Endothelial cell of hepatic sinusoid (primary cell): ENCODE measurements around the gene BTC.
"Not testable (repeated sequence)": the region's sequence is repeated elsewhere in the genome, so short reads cannot be mapped to it uniquely, and the experiment has no call there.

Experiments used
- in situ Hi-C: cut with HindIII; loops from 2 replicates; pipeline ENCODE4 v1.10.0; 2017; ENCODE audit warnings: low sequenced_read_pairs

The BTC gene

GRCh38 chr4:74758551-74759145, 35.7 kb downstream of the BTC start:
- in situ Hi-C loops: no loop called here

GRCh38 chr4:74757136-74757535, 37.2 kb downstream of the BTC start:
- in situ Hi-C loops: no loop called here

DNA sequence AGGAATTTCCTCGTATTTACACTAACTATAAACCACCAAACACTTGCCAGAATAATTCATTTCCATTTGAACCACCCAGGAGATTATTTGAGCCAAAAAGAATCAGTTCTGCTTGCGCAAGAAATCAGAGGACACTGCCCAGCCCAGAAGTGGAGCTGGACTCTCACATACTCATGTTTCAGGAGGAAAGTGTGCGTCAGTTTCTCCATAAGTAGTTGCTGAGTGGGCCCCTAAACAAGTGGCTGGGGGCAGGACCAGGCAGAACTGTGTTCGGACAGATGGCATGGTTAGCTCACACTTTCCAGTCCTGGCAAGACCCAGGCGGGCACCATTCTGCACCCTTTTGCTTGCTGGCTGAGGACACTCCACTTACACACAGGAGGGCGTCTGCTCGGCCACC, 38.8 kb downstream of the BTC start:
- in situ Hi-C loops: no loop called here

DNA sequence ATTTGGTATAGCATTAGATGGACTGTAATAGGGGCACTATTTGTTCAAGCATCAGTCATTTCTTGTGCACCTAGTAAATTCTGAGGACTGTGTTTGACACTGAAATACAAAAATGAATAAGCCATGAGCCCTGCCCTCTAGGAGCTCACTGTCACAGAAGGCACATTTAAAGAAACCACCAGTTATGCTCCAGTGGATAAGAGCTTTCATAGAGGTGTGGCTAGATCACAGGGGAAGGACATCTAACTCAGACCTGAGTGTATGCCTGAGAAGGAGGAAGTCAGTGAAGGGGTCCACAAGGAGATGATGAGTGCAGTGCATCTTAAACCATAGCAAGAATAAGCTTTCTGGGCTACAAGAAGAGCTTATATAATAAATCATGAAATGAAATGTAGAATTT, 40.1 kb downstream of the BTC start:
- in situ Hi-C loops: no loop called here

DNA sequence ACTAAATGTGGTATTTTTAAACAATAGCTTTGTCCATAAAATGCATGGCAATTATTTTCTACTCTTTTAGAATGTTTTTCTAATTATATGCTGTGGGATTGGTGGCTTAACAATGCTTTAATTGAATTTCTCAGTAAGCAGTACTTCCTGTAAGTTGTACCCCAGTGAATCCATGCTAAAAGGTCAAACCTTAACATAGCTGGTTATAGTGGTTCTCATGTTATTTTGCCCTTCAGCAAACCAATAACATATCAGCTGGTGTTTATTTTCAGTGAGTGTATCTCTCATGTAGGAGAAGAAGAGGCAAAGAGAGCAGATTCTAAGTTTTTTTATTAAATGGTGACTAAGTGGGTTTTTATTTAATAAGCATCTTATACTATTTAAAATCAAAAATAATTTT, 41.5 kb downstream of the BTC start:
- in situ Hi-C loops: no loop called here

- in situ Hi-C loops: no loop called here
These were observed 42.5 kb downstream of the BTC start for GRCh38 chr4:74751856-74752255.

DNA sequence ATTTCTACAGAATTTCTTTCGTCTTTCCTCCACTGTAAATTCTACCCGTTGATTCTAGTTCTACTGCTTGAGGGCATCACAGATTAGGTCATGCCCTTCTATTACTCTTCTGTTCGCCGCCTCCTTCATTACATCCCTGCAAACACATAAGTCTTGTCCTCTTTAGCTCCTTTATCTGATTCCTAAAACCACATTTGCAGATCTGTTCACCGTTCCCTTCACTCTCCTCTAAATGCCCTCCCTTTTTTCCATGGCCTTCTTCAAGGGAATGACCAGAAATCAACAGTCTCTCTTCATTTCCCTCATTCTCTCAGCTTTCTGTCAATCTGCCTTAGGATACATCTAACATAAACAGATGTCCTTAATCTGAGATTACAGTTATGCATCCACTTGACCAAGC, 43.1 kb downstream of the BTC start:
- in situ Hi-C loops: no loop called here

DNA sequence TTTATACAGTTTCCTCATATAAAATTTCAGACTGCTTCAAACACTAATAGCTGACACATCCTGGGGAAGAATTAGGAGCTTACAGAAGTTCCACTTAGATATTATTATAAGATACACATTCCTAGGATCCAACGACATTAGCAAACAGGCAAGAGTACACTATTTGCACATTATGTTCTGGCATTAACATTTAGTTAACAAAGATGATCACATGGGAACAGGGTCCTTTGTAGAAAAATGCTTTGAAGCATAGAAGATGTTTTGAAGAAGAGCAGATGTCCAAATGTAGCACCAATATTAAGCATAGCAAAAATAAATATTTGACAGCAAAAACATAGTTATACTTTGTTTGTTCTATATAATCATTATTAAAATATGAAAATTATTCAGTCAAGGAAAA, 52.1 kb downstream of the BTC start:
- in situ Hi-C loops: loop anchor here (5.0 kb wide), 1 partner anchor 40 kb away; no protein-coding TSS in a partner anchor

- in situ Hi-C loops: no loop called here
These were observed 55.7 kb downstream of the BTC start for GRCh38 chr4:74738464-74739143.

- in situ Hi-C loops: no loop called here
These were observed 59.3 kb downstream of the BTC start for GRCh38 chr4:74734995-74735394.

DNA sequence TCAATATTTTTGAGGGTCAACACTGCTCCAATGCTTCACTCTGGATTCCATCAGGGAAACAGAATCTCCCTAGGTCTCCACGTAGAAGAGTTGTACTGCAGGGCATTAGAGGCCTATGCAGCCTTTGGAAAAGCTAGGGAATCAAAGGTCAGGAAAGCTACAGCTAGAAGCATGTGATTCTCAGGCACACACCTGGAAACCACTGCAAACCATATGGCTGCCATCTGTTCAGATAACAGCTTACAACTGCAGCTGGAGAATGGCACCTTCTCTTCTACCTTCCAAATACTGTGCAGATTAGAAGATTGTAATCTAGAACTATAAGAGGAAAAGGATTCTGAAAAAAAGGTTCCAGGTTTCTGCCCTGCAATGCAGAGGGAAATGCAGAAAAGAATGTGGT, 60.6 kb downstream of the BTC start:
- in situ Hi-C loops: no loop called here

GRCh38 chr4:74724979-74725378, 69.3 kb downstream of the BTC start:
- in situ Hi-C loops: no loop called here

GRCh38 chr4:74716436-74716765, 77.9 kb downstream of the BTC start:
- in situ Hi-C loops: no loop called here

DNA sequence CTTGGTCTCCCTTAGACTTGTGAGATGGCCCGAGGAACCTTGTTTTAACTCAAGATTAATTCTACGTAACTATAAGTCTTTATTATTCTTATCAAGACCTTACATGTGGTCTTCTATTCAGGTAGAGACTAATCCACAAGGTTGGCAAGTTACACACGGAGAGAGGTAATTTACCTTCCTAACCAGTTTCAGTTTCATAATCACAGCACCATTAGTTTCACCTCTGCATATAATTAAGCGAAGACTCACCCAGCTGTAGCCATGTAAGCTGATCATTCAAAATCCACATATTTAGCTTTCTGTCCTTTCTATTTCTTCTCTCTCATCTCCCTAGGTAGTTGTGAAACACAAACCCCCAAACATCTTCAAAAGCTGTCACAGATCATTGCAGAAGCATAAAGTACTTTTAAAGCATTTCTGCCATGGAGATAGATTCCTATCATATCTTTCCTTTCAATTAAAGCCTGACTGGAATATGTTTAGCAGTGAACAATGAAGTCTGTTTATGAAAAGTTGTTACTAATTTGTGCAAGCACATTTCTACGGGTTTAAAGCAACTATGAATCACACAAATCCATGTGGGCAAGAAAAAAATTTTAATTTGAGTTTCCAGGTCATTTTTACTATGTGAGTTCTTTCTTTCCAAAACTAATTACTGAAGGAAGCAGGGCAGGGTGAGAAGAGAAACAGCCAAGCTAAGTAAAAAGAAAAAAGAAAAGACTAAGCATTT, 78.5 kb downstream of the BTC start:
- in situ Hi-C loops: no loop called here

- in situ Hi-C loops: no loop called here
These were observed 79.7 kb downstream of the BTC start for GRCh38 chr4:74714611-74715130.

DNA sequence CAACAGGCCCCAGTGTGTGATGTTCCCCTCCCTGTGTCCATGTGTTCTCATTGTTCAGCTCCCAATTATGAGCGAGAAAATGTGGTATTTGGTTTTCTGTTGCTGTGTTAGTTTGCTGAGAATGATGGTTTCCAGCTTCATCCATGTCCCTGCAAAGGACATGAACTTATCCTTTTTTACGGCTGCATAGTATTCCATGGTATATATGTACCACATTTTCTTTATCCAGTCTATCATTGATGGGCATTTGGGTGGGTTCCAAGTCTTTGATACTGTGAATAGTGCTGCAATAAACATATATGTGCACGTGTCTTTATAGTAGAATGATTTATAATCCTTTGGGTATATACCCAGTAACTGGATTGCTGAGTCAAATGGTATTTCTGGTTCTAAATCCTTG, 86.2 kb downstream of the BTC start:
- in situ Hi-C loops: not testable (repeated sequence)
